C4-2B (cell line): ENCODE data around the gene PAIP1.

Source experiments
- ZFX ChIP-seq: fragments of 450-650 bp; IDR thresholded peaks from 2 replicates; pipeline ENCODE4 v1.6.1; 2017
- TF ChIP-seq, protein P1 (sequence below): fragments of 450-650 bp; conservative IDR thresholded peaks from 2 replicates; pipeline ENCODE4 v1.5.1; 2017; ENCODE audit warnings: mild to moderate bottlenecking

DNA sequence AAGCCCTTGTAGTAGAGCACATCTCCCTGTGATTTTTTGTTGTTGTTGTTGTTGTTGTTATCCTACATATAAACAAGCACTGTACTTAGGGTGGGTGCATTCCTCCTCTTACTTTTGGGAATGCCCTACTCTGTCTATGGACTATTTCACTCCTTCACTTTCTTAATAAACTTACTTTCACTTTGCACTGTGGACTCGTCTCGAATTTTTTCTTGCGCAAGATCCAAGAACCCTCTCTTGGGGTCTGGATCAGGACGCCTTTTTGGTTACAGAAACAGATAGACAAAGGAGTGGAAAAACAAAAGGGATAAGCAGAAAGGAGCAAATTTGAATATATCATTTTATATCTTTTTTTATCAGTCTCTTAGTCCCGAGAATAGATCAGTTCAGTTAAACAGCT is 14.4 kb upstream of the PAIP1 start:
- TF ChIP-seq, protein P1, sequence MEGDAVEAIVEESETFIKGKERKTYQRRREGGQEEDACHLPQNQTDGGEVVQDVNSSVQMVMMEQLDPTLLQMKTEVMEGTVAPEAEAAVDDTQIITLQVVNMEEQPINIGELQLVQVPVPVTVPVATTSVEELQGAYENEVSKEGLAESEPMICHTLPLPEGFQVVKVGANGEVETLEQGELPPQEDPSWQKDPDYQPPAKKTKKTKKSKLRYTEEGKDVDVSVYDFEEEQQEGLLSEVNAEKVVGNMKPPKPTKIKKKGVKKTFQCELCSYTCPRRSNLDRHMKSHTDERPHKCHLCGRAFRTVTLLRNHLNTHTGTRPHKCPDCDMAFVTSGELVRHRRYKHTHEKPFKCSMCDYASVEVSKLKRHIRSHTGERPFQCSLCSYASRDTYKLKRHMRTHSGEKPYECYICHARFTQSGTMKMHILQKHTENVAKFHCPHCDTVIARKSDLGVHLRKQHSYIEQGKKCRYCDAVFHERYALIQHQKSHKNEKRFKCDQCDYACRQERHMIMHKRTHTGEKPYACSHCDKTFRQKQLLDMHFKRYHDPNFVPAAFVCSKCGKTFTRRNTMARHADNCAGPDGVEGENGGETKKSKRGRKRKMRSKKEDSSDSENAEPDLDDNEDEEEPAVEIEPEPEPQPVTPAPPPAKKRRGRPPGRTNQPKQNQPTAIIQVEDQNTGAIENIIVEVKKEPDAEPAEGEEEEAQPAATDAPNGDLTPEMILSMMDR = no peak
- TF ChIP-seq ZFX = no peak
